MM.1S (cell line): ENCODE results near the gene BOLL.
A peak's percentile ranks its signal among the peaks of the same experiment; 100 is the strongest.

Source experiments
- CTCF ChIP-seq: fragments of 300-600 bp; sonication (generic); IDR thresholded peaks from 2 replicates; pipeline ENCODE4 v1.5.1; 2016; ENCODE audit warnings: antibody characterized with exemption, low read length, mixed read lengths
- EZH2 ChIP-seq: fragments of 300-600 bp; sonication (generic); optimal IDR thresholded peaks from 2 replicates; pipeline ENCODE3; 2017; ENCODE audit warnings: low read depth, mild to moderate bottlenecking, antibody characterized with exemption, low read length, mixed read lengths

GRCh38 chr2:197803033-197803444 lies 17.9 kb upstream of the BOLL start:
- TF ChIP-seq CTCF (peak; percentile 90), EZH2 (no peak)
